Right cardiac atrium (tissue), 5 donors: ENCODE results near the gene ABCA9. TPM values are rescaled to one million over a fixed set of nuclear protein-coding genes. Genes with fewer than 3 reads are reported as not detected.

ENCODE experiments used
- ATAC-seq, 2 donors: fragments of 200-7000 bp; cut with Tn5 transposase; one replicate each; pipeline versions ENCODE4 v1.8.0 to v1.9.1; 2020; ENCODE audit warnings: moderate library complexity in 2 of 2, mild to moderate bottlenecking in 1 of 2
- DNase-seq, 3 donors: peaks; one replicate each; pipeline ENCODE4 v3.0.0-alpha.2; 2020
- H3K27ac ChIP-seq: one replicate; pipeline ENCODE4 v1.5.1; 2013; ENCODE audit warnings: mild to moderate bottlenecking, low read length, control low read depth, moderate library complexity
- H3K27me3 ChIP-seq: one replicate; pipeline ENCODE4 v1.6.1; 2013; ENCODE audit not compliant: control insufficient read depth, insufficient read depth
- H3K4me1 ChIP-seq: one replicate; pipeline ENCODE4 v1.6.1; 2013; ENCODE audit warnings: low read length; ENCODE audit not compliant: control insufficient read depth, insufficient read depth
- H3K4me3 ChIP-seq: one replicate; pipeline ENCODE4 v1.5.1; 2013; ENCODE audit warnings: low read length, control low read depth
- H3K9me3 ChIP-seq: one replicate; pipeline ENCODE4 v1.6.1; 2013; ENCODE audit warnings: low read length; ENCODE audit not compliant: control insufficient read depth
- WGBS: extraction: QIAGEN DNeasy Blood & Tissue Kit; methylation state at CpG from one replicate; pipeline ENCODE4 v1.1.7; 2013; 5-methylcytosine and 5-hydroxymethylcytosine counted together
- intact Hi-C, 4 donors: fragments of 100-400 bp; cut with DNase I; formaldehyde crosslinking; loops; one replicate each; pipeline versions ENCODE4 v1.11.0 to v1.14.0; 2022 to 2023
- long read RNA-seq, 4 donors: library from polyadenylated mRNA; unstranded; transcript quantifications; one replicate each; pipeline ENCODE4 v2.0.0, GENCODE V29; 2020 to 2021
- polyA plus RNA-seq: library from polyadenylated mRNA; stranded (reverse); fragments of 200-250 nt; gene quantifications from one replicate; pipeline ENCODE4 v1.2.3, GENCODE V29; 2013
- total RNA-seq, 4 donors: library from RNA; stranded (reverse); fragmentation: NEBNext Ultra II Directional; extraction: Animal tissue kit (Norgen Biotek cat#: 25700); gene quantifications; one replicate each; pipeline ENCODE4 v1.2.1, GENCODE V29; 2021
- donor health status: healthy with polysubstance abuse.
- donor health status: DM: no; HTN: yes; CAD: no.
- donor health status: DM: no; HTN: no; CAD: no.
- donor health status: DM: no; HTN: yes; CAD: no; lungs with severe emphysema.
- donor health status: DM: yes; HTN: yes; CAD: no.

Gene ABCA9
- total RNA-seq (10 to 100 TPM; 14.5 to 28.7 (median 26.3) TPM), polyA plus RNA-seq (29.5 TPM)
- long read RNA-seq, donor 1, partial matches to known transcripts, result 4 of 5 reads
- long read RNA-seq, donor 1, other reads (novel, unspliced or antisense), result 0 of 5 reads
- long read RNA-seq, donor 2, full-length matches to known transcripts, result 1 of 5 reads
- long read RNA-seq, donor 2, partial matches to known transcripts, result 2 of 5 reads
- long read RNA-seq, donor 2, other reads (novel, unspliced or antisense), result 2 of 5 reads
- long read RNA-seq, donor 3, full-length matches to known transcripts, result 2 of 9 reads
- long read RNA-seq, donor 3, partial matches to known transcripts, result 5 of 9 reads
- long read RNA-seq, donor 3, other reads (novel, unspliced or antisense), result 2 of 9 reads
- long read RNA-seq, donor 4, full-length matches to known transcripts, result 1 of 1 reads
- long read RNA-seq, donor 4, partial matches to known transcripts, result 0 of 1 reads
- long read RNA-seq, donor 4, other reads (novel, unspliced or antisense), result 0 of 1 reads

- ATAC-seq (peak; percentile 89 to 90), DNase-seq (no peak)
- H3K4me1 ChIP-seq, result no peaks in the 10 kb centered on the region
- peak within 1 kb of the TSS; percentile 46 for H3K4me3 ChIP-seq
- H3K9me3 ChIP-seq, result no peaks in the 10 kb centered on the region
- 20% methylated on average over 2 of the region's 2 CpGs for WGBS
- peak within 1 kb of the TSS; percentile 80 for H3K27ac ChIP-seq
- H3K27me3 ChIP-seq, result no peaks in the 10 kb centered on the region
- intact Hi-C loops, result loop anchor here in 2 of 4 donors (10.0 kb wide), 1 partner anchor 174 kb away; no protein-coding TSS in a partner anchor
These were observed at the start of gene ABCA9 for GRCh38 chr17:69060822-69061221. Gene ABCA9, minus strand, starts transcription at chr17:69060927. Its CDS starts 9,801 bp downstream, at chr17:69051126.

- 68% methylated on average over 10 of the region's 10 CpGs for WGBS
- Histone ChIP-seq H3K27me3 (no peaks in the 10 kb centered on the region), H3K27ac (no peak overlapping the region), H3K4me1 (peaks cover 1% of the 10 kb centered on the region), H3K4me3 (no peak overlapping the region), H3K9me3 (no peaks in the 10 kb centered on the region)
- no peak for ATAC-seq
- no peak for DNase-seq
- intact Hi-C loops, result no loop called here
These were observed 45.4 kb upstream of the ABCA9 start for GRCh38 chr17:69105907-69106730.

- intact Hi-C loops, result no loop called here
- Histone ChIP-seq H3K4me1 (peaks cover 1% of the 10 kb centered on the region), H3K4me3 (no peak overlapping the region), H3K9me3 (no peaks in the 10 kb centered on the region), H3K27me3 (no peaks in the 10 kb centered on the region), H3K27ac (no peak overlapping the region)
- ATAC-seq, result no peak
- 89% methylated on average over 9 of the region's 9 CpGs for WGBS
- DNase-seq, result no peak
These were observed 43.0 kb upstream of the ABCA9 start for GRCh38 chr17:69103557-69104233.

DNA sequence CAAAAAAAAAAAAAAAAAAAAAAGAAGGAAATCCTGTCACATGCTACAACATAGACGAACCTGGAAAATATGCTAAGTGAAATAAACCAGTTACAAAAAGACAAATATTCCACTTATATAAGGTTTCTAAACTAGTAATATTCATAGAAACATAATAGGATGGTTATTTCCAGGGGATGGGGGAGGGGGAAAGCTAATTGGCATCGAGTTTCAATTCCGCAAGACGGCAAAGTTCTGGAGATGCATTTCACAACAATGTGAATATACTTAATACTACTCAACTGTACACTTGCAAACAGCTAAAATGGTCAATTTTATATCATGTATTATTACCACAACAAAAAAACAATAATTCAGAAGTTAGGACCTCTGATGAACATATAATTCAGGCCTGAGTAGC, 37.9 kb upstream of the ABCA9 start:
- Histone ChIP-seq H3K9me3 (no peaks in the 10 kb centered on the region), H3K27ac (no peak overlapping the region), H3K4me3 (no peak overlapping the region), H3K27me3 (no peaks in the 10 kb centered on the region), H3K4me1 (peaks cover 1% of the 10 kb centered on the region)
- 87% methylated on average over 4 of the region's 4 CpGs for WGBS
- DNase-seq (no peak), ATAC-seq (no peak)
- intact Hi-C loops, result no loop called here

GRCh38 chr17:69096541-69096940, 35.8 kb upstream of the ABCA9 start:
- 71% methylated on average over 1 of the region's 1 CpG for WGBS
- ATAC-seq (no peak), DNase-seq (no peak)
- intact Hi-C loops, result no loop called here
- no peak overlapping the region for H3K4me3 ChIP-seq
- H3K27ac ChIP-seq, result no peak overlapping the region
- no peaks in the 10 kb centered on the region for H3K9me3 ChIP-seq
- H3K4me1 ChIP-seq, result no peaks in the 10 kb centered on the region
- no peaks in the 10 kb centered on the region for H3K27me3 ChIP-seq

DNA sequence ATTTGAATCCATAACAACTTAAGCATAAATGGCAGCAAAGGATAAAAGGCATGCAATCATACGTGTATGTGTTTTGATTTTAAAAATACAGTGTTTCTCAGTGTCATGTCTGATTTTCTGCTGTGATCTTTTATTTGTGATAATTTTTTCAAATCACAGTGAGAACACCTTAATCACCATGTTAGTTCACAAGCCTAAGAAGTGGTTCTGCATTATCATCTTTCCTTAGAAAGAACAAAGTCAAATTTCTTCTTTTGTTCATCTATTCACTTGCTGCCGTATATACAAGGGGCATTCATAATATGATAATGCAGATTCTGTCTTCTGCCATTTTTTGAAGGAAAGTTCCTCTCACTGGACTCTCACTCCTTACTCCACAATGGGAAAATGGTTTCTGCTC, 33.3 kb upstream of the ABCA9 start:
- Histone ChIP-seq H3K4me3 (no peak overlapping the region), H3K27ac (no peak overlapping the region), H3K4me1 (no peaks in the 10 kb centered on the region), H3K27me3 (no peaks in the 10 kb centered on the region), H3K9me3 (no peaks in the 10 kb centered on the region)
- WGBS, result 84% methylated on average over 2 of the region's 2 CpGs
- ATAC-seq (no peak), DNase-seq (no peak)
- intact Hi-C loops, result no loop called here

- no peaks in the 10 kb centered on the region for H3K27me3 ChIP-seq
- ATAC-seq, result peak in 1 of 2 donors; percentile 41
- DNase-seq, result no peak
- intact Hi-C loops, result no loop called here
- 37% methylated on average over 8 of the region's 8 CpGs for WGBS
- H3K4me3 ChIP-seq, result no peak overlapping the region
- no peak overlapping the region for H3K27ac ChIP-seq
- H3K4me1 ChIP-seq, result no peaks in the 10 kb centered on the region
- no peaks in the 10 kb centered on the region for H3K9me3 ChIP-seq
These were observed 32.6 kb upstream of the ABCA9 start for GRCh38 chr17:69093279-69093789.

- no peak for DNase-seq
- WGBS, result 78% methylated on average over 4 of the region's 4 CpGs
- intact Hi-C loops, result no loop called here
These were observed 29.6 kb upstream of the ABCA9 start for GRCh38 chr17:69090365-69090764.

GRCh38 chr17:69088643-69089200, 28.0 kb upstream of the ABCA9 start:
- ATAC-seq, result no peak
- Histone ChIP-seq H3K27me3 (no peaks in the 10 kb centered on the region), H3K4me3 (no peak overlapping the region)

More at GRCh38 chr17:69090365-69090764, 29.6 kb upstream of the ABCA9 start:
- Histone ChIP-seq H3K4me3 (no peak overlapping the region), H3K4me1 (no peaks in the 10 kb centered on the region), H3K9me3 (no peaks in the 10 kb centered on the region), H3K27ac (no peak overlapping the region), H3K27me3 (no peaks in the 10 kb centered on the region)
- ATAC-seq, result no peak

DNA sequence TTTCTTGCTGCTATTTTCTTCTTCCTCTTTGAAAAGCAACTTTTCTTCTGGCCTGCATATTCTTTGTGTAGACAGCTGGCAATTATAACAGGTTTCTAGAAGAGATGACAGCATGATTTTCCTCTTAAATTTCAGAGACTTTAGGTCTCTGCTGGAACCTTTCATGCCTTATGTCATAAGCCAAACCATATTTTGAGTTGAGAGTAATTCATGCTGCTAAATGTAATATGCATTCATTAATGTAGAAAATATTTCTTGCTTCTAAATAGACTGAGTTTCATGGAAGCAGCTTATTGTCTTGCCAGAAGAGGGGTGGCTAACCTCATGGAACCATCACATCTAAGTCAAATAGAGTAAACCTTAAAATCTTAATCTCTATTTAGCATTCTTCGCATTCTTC, 25.9 kb upstream of the ABCA9 start:
- intact Hi-C loops, result no loop called here
- Histone ChIP-seq H3K4me3 (no peak overlapping the region), H3K9me3 (no peaks in the 10 kb centered on the region), H3K4me1 (no peaks in the 10 kb centered on the region), H3K27me3 (no peaks in the 10 kb centered on the region), H3K27ac (no peak overlapping the region)
- no peak for ATAC-seq
- DNase-seq, result no peak
- 83% methylated on average over 1 of the region's 1 CpG for WGBS

More at GRCh38 chr17:69088643-69089200, 28.0 kb upstream of the ABCA9 start:
- Histone ChIP-seq H3K27ac (no peak overlapping the region), H3K9me3 (no peaks in the 10 kb centered on the region), H3K4me1 (no peaks in the 10 kb centered on the region)
- 78% methylated on average over 4 of the region's 4 CpGs for WGBS
- no peak for DNase-seq
- intact Hi-C loops, result no loop called here
